ENCODE measurements around the gene IFNL1.

DNA sequence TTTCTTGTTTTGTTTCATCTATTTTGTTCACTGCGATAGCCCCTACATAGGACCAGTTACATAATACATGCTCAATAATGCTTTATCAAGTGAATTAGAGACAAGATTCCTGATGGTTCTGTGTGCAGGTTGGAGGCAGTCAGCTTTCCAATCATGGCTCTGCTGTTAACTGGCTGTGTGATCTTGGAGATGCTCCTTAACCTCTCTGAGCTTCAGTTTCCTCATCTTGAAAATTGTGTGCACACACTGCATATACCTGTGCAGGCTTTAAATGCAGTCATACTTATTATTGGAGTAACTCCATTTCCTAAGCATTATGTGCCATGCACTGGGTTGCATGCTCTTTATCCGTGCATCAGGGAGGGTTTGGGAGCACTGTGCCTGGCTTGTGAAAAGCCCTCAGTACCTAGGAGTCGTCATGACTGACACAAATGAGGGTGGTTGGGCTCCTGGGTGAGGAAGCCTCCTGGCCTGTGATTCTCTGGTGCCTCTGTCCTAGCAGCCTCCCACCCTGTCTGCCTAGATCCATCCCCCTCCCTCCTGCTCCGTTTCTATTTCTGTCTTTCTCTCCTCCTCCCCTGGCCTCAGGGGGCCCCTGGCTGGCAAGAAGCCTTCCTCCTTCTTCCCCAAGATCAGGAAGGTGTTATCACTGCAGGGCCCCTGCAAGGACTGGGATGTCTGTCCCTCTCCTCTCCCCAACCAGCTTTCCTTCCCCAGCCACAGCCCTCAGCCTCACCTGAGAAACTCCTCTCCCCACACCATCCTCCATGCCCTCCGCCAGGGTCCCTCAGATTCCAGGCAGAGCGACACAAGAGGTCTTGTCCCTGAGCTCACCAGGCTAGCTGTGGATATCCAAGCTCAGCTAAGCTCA lies 8.7 kb downstream of the IFNL1 start:
- TF ChIP-seq, protein P1, sequence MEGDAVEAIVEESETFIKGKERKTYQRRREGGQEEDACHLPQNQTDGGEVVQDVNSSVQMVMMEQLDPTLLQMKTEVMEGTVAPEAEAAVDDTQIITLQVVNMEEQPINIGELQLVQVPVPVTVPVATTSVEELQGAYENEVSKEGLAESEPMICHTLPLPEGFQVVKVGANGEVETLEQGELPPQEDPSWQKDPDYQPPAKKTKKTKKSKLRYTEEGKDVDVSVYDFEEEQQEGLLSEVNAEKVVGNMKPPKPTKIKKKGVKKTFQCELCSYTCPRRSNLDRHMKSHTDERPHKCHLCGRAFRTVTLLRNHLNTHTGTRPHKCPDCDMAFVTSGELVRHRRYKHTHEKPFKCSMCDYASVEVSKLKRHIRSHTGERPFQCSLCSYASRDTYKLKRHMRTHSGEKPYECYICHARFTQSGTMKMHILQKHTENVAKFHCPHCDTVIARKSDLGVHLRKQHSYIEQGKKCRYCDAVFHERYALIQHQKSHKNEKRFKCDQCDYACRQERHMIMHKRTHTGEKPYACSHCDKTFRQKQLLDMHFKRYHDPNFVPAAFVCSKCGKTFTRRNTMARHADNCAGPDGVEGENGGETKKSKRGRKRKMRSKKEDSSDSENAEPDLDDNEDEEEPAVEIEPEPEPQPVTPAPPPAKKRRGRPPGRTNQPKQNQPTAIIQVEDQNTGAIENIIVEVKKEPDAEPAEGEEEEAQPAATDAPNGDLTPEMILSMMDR (IDR thresholded peaks at IDR 0.05) = no peak
- TF ChIP-seq POLR2A (IDR thresholded peaks at IDR 0.05) = no peak

Measured in thyroid gland (tissue), 4 donors.